Glutamatergic neuron (in vitro differentiated cells): ENCODE measurements around the gene TAF9B. TPM values are rescaled to one million over a fixed set of nuclear protein-coding genes. Genes with fewer than 3 reads are reported as not detected.
"Not testable (repeated sequence)": the region's sequence is repeated elsewhere in the genome, so short reads cannot be mapped to it uniquely, and the experiment has no call there.

Source experiments
- DNase-seq: peaks from one replicate; pipeline ENCODE4 v3.0.0; 2022
- H3K27ac Mint-ChIP-seq: one replicate; pipeline ENCODE4 v1.8.0; 2020; ENCODE audit warnings: mild to moderate bottlenecking, mixed read lengths, inconsistent platforms; ENCODE audit not compliant: unreplicated experiment
- H3K27me3 Mint-ChIP-seq: one replicate; pipeline ENCODE4 v1.8.0; 2020; ENCODE audit warnings: mild to moderate bottlenecking, moderate library complexity, mixed read lengths, inconsistent platforms; ENCODE audit not compliant: unreplicated experiment
- H3K36me3 Mint-ChIP-seq: one replicate; pipeline ENCODE4 v1.8.0; 2020; ENCODE audit warnings: mild to moderate bottlenecking, mixed read lengths, inconsistent platforms; ENCODE audit not compliant: unreplicated experiment
- H3K4me1 Mint-ChIP-seq: one replicate; pipeline ENCODE4 v1.8.0; 2020; ENCODE audit warnings: mild to moderate bottlenecking, low read depth, mixed read lengths, inconsistent platforms; ENCODE audit not compliant: unreplicated experiment
- H3K4me3 Mint-ChIP-seq: one replicate; pipeline ENCODE4 v1.8.0; 2020; ENCODE audit warnings: mild to moderate bottlenecking, mixed read lengths, inconsistent platforms; ENCODE audit not compliant: unreplicated experiment
- H3K9me3 Mint-ChIP-seq: one replicate; pipeline ENCODE4 v1.8.0; 2020; ENCODE audit warnings: mild to moderate bottlenecking, moderate library complexity, mixed read lengths, inconsistent platforms; ENCODE audit not compliant: unreplicated experiment
- total RNA-seq: library from RNA; stranded (reverse); fragmentation: NEBNext Ultra II Directional; extraction: Animal tissue kit (Norgen Biotek cat#: 25700); gene quantifications from one replicate; pipeline ENCODE4 v1.2.1, GENCODE V29; 2021; ENCODE audit not compliant: unreplicated experiment
- TF ChIP-seq, protein P1 (sequence below): fragments of 200-600 bp; sonication (generic); IDR thresholded peaks from one replicate; pipeline ENCODE4 v1.5.0; 2021; ENCODE audit not compliant: partially characterized antibody, unreplicated experiment

Gene TAF9B
- total RNA-seq, 1 donor from 2014 or later: 30.4 TPM

DNA sequence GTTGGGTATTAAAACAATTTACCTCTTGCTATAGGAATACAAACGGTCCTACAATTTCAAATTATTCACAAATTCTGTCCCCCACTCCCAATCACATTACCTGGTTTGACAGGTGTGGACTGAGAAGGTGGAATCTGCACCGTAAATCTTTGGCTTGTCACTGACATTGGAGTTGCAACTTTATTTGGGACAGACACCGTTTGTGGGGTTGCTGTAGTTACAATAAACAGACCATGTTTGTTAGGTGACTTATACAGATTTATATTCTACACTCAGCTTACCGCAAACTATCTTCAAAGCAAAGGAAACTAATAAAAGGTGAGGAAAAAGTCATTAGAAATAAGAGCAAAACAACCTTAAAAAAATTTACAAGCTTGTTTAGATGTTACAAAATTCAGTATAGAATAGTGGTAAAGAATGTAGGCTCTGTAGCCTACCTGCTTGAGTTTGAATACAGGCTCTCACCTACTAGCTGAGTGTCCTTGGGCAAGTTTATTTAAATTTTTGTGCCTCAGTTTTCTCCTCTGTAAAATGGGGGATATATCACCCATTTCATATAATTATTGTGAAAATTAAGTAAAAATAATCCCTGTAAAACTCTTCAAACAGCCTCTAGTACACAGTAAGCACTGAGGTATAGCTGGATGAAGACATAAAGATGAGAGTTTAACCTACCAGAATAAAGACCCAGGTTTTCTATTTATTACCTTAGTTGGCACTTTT, 6.1 kb downstream of the TAF9B start:
- DNase-seq: no peak
- Mint-ChIP-seq H3K27me3 (no peaks in the 10 kb centered on the region), H3K9me3 (no peaks in the 10 kb centered on the region), H3K36me3 (no peaks in the 10 kb centered on the region), H3K27ac (no peak overlapping the region), H3K4me3 (no peak overlapping the region), H3K4me1 (no peaks in the 10 kb centered on the region)
- TF ChIP-seq, protein P1, sequence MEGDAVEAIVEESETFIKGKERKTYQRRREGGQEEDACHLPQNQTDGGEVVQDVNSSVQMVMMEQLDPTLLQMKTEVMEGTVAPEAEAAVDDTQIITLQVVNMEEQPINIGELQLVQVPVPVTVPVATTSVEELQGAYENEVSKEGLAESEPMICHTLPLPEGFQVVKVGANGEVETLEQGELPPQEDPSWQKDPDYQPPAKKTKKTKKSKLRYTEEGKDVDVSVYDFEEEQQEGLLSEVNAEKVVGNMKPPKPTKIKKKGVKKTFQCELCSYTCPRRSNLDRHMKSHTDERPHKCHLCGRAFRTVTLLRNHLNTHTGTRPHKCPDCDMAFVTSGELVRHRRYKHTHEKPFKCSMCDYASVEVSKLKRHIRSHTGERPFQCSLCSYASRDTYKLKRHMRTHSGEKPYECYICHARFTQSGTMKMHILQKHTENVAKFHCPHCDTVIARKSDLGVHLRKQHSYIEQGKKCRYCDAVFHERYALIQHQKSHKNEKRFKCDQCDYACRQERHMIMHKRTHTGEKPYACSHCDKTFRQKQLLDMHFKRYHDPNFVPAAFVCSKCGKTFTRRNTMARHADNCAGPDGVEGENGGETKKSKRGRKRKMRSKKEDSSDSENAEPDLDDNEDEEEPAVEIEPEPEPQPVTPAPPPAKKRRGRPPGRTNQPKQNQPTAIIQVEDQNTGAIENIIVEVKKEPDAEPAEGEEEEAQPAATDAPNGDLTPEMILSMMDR: no peak

DNA sequence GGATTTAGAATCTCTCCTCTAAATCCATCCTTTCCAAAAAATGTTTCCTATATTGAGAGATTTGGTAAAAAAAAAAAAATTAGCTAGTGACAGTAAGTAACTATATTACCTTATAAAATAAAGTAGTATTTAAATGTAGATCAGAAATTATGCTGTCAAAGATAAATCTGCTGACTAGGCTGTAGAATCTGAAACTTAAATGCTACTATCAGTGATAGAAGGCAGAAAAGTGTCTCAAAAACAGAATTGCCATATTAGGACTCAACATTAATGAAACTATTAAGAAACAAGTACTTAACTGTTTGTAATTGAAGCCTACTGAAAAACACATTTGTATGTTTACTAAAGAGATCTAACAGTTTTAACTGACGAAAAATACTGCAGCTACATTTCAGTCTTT, 8.3 kb downstream of the TAF9B start:
- H3K4me3 Mint-ChIP-seq: no peak overlapping the region
- DNase-seq: no peak
- H3K36me3 Mint-ChIP-seq: no peaks in the 10 kb centered on the region
- no peaks in the 10 kb centered on the region for H3K9me3 Mint-ChIP-seq
- no peaks in the 10 kb centered on the region for H3K4me1 Mint-ChIP-seq
- H3K27me3 Mint-ChIP-seq: no peaks in the 10 kb centered on the region
- TF ChIP-seq, protein P1: no peak
- H3K27ac Mint-ChIP-seq: no peak overlapping the region

DNA sequence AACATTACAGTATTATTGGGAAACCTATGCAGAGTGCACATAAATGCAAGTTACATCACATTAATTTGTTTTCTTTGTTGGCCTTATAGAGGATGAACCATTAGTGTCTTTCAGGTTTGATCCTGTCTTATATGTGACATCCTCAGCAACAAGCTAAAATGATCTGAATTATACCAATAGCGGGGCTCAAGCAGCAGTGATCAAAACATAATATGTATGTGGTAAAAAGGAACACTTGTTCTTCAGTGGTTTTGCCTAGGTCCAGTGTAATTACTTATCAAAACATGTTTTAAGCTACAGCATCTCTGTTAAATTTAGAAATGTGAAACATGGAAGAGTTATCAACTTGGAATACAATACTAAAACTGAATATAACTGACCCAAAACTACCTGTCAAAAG, 9.1 kb downstream of the TAF9B start:
- Mint-ChIP-seq H3K4me3 (no peak overlapping the region), H3K27me3 (no peaks in the 10 kb centered on the region), H3K36me3 (no peaks in the 10 kb centered on the region), H3K4me1 (no peaks in the 10 kb centered on the region), H3K27ac (no peak overlapping the region), H3K9me3 (no peaks in the 10 kb centered on the region)
- TF ChIP-seq, protein P1: no peak
- no peak for DNase-seq

DNA sequence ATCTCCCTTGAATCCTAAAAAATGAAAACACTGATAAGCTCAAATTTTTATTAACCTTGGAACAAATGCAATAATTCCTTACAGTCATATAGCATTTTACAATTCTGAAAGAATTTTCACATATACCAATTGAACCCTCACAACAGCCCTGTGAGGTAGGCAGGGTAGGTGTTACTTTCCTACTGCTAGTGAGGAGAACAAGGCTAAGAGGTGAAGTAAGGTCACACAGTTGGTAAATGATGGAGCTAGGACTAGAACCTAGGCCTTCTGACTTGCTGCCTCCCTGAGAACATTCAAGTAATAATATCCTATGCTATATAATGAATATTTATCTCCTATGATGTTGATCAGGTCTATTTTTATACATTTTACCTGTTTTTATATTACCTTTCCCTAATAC, 9.7 kb downstream of the TAF9B start:
- DNase-seq: no peak
- Mint-ChIP-seq H3K36me3 (no peaks in the 10 kb centered on the region), H3K27me3 (no peaks in the 10 kb centered on the region), H3K4me3 (no peak overlapping the region), H3K4me1 (no peaks in the 10 kb centered on the region), H3K27ac (no peak overlapping the region), H3K9me3 (no peaks in the 10 kb centered on the region)
- TF ChIP-seq, protein P1: no peak

DNA sequence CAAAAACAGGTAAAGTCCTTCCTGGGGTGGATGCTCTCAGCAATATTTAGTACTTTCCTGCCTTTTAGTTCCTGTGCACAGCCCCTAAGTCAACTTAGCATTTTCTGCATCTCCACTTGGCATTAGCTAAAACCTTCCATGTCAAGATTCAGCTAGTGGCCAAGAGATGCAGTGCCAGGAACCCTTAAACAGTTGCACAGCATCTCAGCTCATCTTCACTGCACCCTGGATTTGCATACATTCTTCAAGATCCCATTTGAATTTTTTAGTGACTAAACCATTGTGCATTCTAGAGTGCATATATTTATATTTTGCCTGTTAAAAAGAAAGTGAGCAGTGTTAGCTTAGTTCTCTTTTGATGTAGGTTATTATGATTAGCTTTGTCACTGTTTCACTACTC, 13.7 kb downstream of the TAF9B start:
- not testable (repeated sequence) for H3K4me3 Mint-ChIP-seq, H3K27ac Mint-ChIP-seq, H3K4me1 Mint-ChIP-seq, DNase-seq, H3K27me3 Mint-ChIP-seq, H3K36me3 Mint-ChIP-seq, H3K9me3 Mint-ChIP-seq
